ENCODE data around the gene ZNF615.
A peak's percentile ranks its signal among the peaks of the same experiment; 100 is the strongest.
"Not testable (repeated sequence)": the region's sequence is repeated elsewhere in the genome, so short reads cannot be mapped to it uniquely, and the experiment has no call there.

The ZNF615 gene

GRCh38 chr19:52028780-52029123 lies 20.7 kb upstream of the ZNF615 start:
- DNase-seq = no peak
- no peak for TF ChIP-seq CTCF (IDR thresholded peaks at IDR 0.05)
- Histone ChIP-seq H3K27me3 (no peaks in the 10 kb centered on the region), H3K27ac (peak overlapping the region; percentile 93 to 94), H3K9me3 (peaks cover 7 to 72% (median 40%) of the 10 kb centered on the region in 3 donors), H3K4me3 (peak overlapping the region; percentile 79 to 87), H3K4me1 (peaks cover 0 to 12% (median 10%) of the 10 kb centered on the region in 4 donors), H3K36me3 (peaks cover 45 to 60% (median 54%) of the 10 kb centered on the region in 3 donors)
- intact Hi-C loops (cut with DNase I; ENCODE audit: low total_unique reads) = no loop called here

- Histone ChIP-seq H3K4me3 (peak within 1 kb of the TSS; percentile 79 to 87), H3K9me3 (peaks cover 3 to 72% (median 40%) of the 10 kb centered on the region in 3 donors), H3K27me3 (no peaks in the 10 kb centered on the region), H3K36me3 (peaks cover 48 to 60% (median 54%) of the 10 kb centered on the region in 3 donors), H3K27ac (peak within 1 kb of the TSS; percentile 93 to 94), H3K4me1 (peaks cover 0 to 12% (median 10%) of the 10 kb centered on the region in 4 donors)
- intact Hi-C loops (cut with DNase I; ENCODE audit: low total_unique reads) = no loop called here
- DNase-seq = peak; percentile 85 to 92
- no peak for TF ChIP-seq CTCF (IDR thresholded peaks at IDR 0.05)
Observed at GRCh38 chr19:52028027-52028779, 20.2 kb upstream of the ZNF615 start, which contains the start of gene ZNF614. ZNF614 (minus strand) TSS chr19:52028379; CDS start chr19:52025745, 2,634 bp downstream.

GRCh38 chr19:52026255-52026990 lies 18.4 kb upstream of the ZNF615 start:
- H3K27me3 ChIP-seq; H3K27ac ChIP-seq; intact Hi-C loops (cut with DNase I; ENCODE audit: low total_unique reads); H3K4me3 ChIP-seq; DNase-seq: not testable (repeated sequence)
- peaks cover 3 to 70% (median 37%) of the 10 kb centered on the region in 3 donors for H3K9me3 ChIP-seq
- H3K36me3 ChIP-seq = peaks cover 53 to 58% (median 56%) of the 10 kb centered on the region in 3 donors
- peaks cover 0 to 12% (median 10%) of the 10 kb centered on the region in 4 donors for H3K4me1 ChIP-seq

- H3K36me3 ChIP-seq = peaks cover 70 to 75% (median 71%) of the 10 kb centered on the region in 3 donors
- DNase-seq; H3K4me3 ChIP-seq; H3K27me3 ChIP-seq; intact Hi-C loops (cut with DNase I; ENCODE audit: low total_unique reads); H3K27ac ChIP-seq: not testable (repeated sequence)
- H3K4me1 ChIP-seq = peaks cover 0 to 12% (median 10%) of the 10 kb centered on the region in 4 donors
- H3K9me3 ChIP-seq = peaks cover 4 to 73% (median 48%) of the 10 kb centered on the region in 3 donors
Observed at GRCh38 chr19:52024478-52024877, 16.5 kb upstream of the ZNF615 start.

- peaks cover 7 to 96% (median 64%) of the 10 kb centered on the region in 3 donors for H3K9me3 ChIP-seq
- peaks cover 93 to 97% (median 94%) of the 10 kb centered on the region in 3 donors for H3K36me3 ChIP-seq
- no peak for TF ChIP-seq CTCF (IDR thresholded peaks at IDR 0.05)
- DNase-seq = no peak
- H3K4me3 ChIP-seq = no peak overlapping the region
- H3K27ac ChIP-seq = no peak overlapping the region
- intact Hi-C loops (cut with DNase I; ENCODE audit: low total_unique reads) = no loop called here
- no peaks in the 10 kb centered on the region for H3K27me3 ChIP-seq
- peaks cover 0 to 7% (median 5%) of the 10 kb centered on the region in 4 donors for H3K4me1 ChIP-seq
Observed at GRCh38 chr19:52022193-52022592, 14.2 kb upstream of the ZNF615 start.

DNA sequence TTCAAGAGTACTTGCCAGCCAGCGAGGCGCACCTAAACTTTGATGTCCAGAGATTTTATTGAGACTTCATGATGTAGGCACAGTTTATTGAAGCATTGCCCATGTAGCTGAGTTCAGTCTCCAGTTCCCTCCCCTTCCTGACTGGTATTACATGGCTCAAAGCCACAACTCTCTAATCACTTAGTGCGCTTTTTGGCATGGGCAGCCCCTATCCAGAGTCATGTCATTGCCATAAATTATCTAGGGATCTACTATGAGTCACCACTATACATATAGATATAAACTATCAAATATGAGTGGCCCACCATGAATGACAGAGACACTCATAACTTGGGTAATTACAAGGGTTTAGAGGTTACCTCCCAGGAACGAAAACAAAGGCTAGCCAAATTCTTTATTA lies 12.5 kb upstream of the ZNF615 start:
- intact Hi-C loops (cut with DNase I; ENCODE audit: low total_unique reads) = no loop called here
- H3K9me3 ChIP-seq = peaks cover 7 to 98% (median 79%) of the 10 kb centered on the region in 3 donors
- H3K4me3 ChIP-seq = no peak overlapping the region

More for the DNA sequence above, 12.5 kb upstream of the ZNF615 start:
- Histone ChIP-seq H3K36me3 (peaks cover 98 to 100% (median 100%) of the 10 kb centered on the region in 3 donors), H3K27me3 (no peaks in the 10 kb centered on the region), H3K27ac (no peak overlapping the region), H3K4me1 (no peaks in the 10 kb centered on the region)
- TF ChIP-seq CTCF (IDR thresholded peaks at IDR 0.05) = no peak
- no peak for DNase-seq
